HEK293 (cell line): ENCODE results near the gene SCGB3A1.

ENCODE experiments used
- CTCF ChIA-PET: fragments of 350-600 bp; formaldehyde crosslinking; extraction: SDS; loops from one replicate; lab custom pipeline; 2021; ENCODE audit warnings: antibody characterized with exemption; lab: Yijun Ruan, JAX
- POLR2A ChIA-PET: fragments of 300-600 bp; formaldehyde crosslinking; extraction: SDS; loops from one replicate; lab custom pipeline; 2020; ENCODE audit warnings: antibody characterized with exemption, inconsistent platforms; lab: Yijun Ruan, JAX
- H3K27ac ChIP-seq: fragments of 200-500 bp; sonication (Bioruptor generic); 2 replicates; pipeline ENCODE4 v1.5.1; 2014; ENCODE audit warnings: low read depth, low read length, control low read depth, inconsistent platforms; ENCODE audit errors: extremely low read depth
- H3K36me3 ChIP-seq, 2 experiments: fragments of 200-500 bp in 1 of 2; sonication (Bioruptor generic) in 1 of 2; 1 replicate in 1 of 2; 2 replicates in 1 of 2; pipeline ENCODE4 v1.5.1; 2014 to 2017; ENCODE audit warnings: inconsistent platforms in 2 of 2, low read length in 2 of 2; ENCODE audit not compliant: control insufficient read depth in 2 of 2, insufficient read depth in 1 of 2
- H3K4me1 ChIP-seq: fragments of 200-500 bp; sonication (Bioruptor generic); 2 replicates; pipeline ENCODE4 v1.5.1; 2014; ENCODE audit warnings: mild to moderate bottlenecking, low read length, inconsistent platforms; ENCODE audit not compliant: control insufficient read depth, insufficient read depth
- H3K4me3 ChIP-seq: 2 replicates; pipeline ENCODE4 v1.5.1; 2011; ENCODE audit warnings: low read depth, mild to moderate bottlenecking, control low read depth, low read length, moderate library complexity
- H3K9me3 ChIP-seq: fragments of 200-500 bp; sonication (Bioruptor generic); 2 replicates; pipeline ENCODE4 v1.5.1; 2014; ENCODE audit warnings: low read depth, low read length, inconsistent platforms; ENCODE audit not compliant: control insufficient read depth, insufficient read depth
- EGR2 ChIP-seq: fragments of 450-650 bp; formaldehyde crosslinking; IDR thresholded peaks from 2 replicates; pipeline ENCODE4 v1.5.1; 2016; ENCODE audit warnings: low read depth, missing biosample characterization, missing genetic modification characterization
- FEZF1 ChIP-seq: fragments of 450-650 bp; formaldehyde crosslinking; IDR thresholded peaks from 2 replicates; pipeline ENCODE4 v1.5.1; 2016; ENCODE audit warnings: missing biosample characterization, missing genetic modification characterization
- GLI4 ChIP-seq: fragments of 450-650 bp; formaldehyde crosslinking; IDR thresholded peaks from 2 replicates; pipeline ENCODE4 v1.5.1; 2016; ENCODE audit warnings: missing biosample characterization, missing genetic modification characterization
- GLIS1 ChIP-seq: fragments of 450-650 bp; formaldehyde crosslinking; IDR thresholded peaks from 2 replicates; pipeline ENCODE4 v1.5.1; 2016; ENCODE audit warnings: missing biosample characterization, missing genetic modification characterization
- IKZF3 ChIP-seq: fragments of 450-650 bp; IDR thresholded peaks from 2 replicates; pipeline ENCODE4 v1.5.0; 2018; ENCODE audit warnings: missing biosample characterization, mild to moderate bottlenecking, missing genetic modification characterization, moderate library complexity
- KLF10 ChIP-seq: fragments of 450-650 bp; IDR thresholded peaks from 2 replicates; pipeline ENCODE4 v1.5.1; 2018; ENCODE audit warnings: missing biosample characterization, mild to moderate bottlenecking, missing genetic modification characterization
- MEIS1 ChIP-seq: sonication (generic); formaldehyde crosslinking; IDR thresholded peaks from 2 replicates; pipeline ENCODE4 v1.8.1; 2022; ENCODE audit warnings: missing genetic modification reagents, mild to moderate bottlenecking, borderline replicate concordance
- OSR2 ChIP-seq: fragments of 450-650 bp; formaldehyde crosslinking; IDR thresholded peaks from 2 replicates; pipeline ENCODE4 v1.5.1; 2016; ENCODE audit warnings: missing biosample characterization, missing genetic modification characterization
- ZBTB21 ChIP-seq: fragments of 450-650 bp; formaldehyde crosslinking; IDR thresholded peaks from 2 replicates; pipeline ENCODE4 v1.5.1; 2017; ENCODE audit warnings: missing biosample characterization, missing genetic modification characterization
- ZBTB48 ChIP-seq: fragments of 450-650 bp; formaldehyde crosslinking; IDR thresholded peaks from 2 replicates; pipeline ENCODE4 v1.5.1; 2016; ENCODE audit warnings: missing biosample characterization, missing genetic modification characterization
- ZIC2 ChIP-seq: fragments of 450-650 bp; formaldehyde crosslinking; IDR thresholded peaks from 2 replicates; pipeline ENCODE4 v1.5.1; 2016; ENCODE audit warnings: missing biosample characterization, missing genetic modification characterization
- ZNF138 ChIP-seq: fragments of 450-650 bp; formaldehyde crosslinking; IDR thresholded peaks from 2 replicates; pipeline ENCODE4 v1.5.1; 2016; ENCODE audit warnings: missing biosample characterization, missing genetic modification characterization, borderline replicate concordance
- ZNF19 ChIP-seq: fragments of 450-650 bp; formaldehyde crosslinking; IDR thresholded peaks from 2 replicates; pipeline ENCODE4; 2016; ENCODE audit warnings: missing biosample characterization, missing genetic modification characterization, low read depth
- ZNF266 ChIP-seq: fragments of 450-650 bp; formaldehyde crosslinking; IDR thresholded peaks from 2 replicates; pipeline ENCODE4 v1.5.1; 2016; ENCODE audit warnings: missing biosample characterization, missing genetic modification characterization, low read depth
- ZNF311 ChIP-seq: fragments of 450-650 bp; formaldehyde crosslinking; IDR thresholded peaks from 2 replicates; pipeline ENCODE4 v1.5.1; 2017; ENCODE audit warnings: missing biosample characterization, missing genetic modification characterization, borderline replicate concordance
- ZNF394 ChIP-seq: fragments of 450-650 bp; formaldehyde crosslinking; IDR thresholded peaks from 2 replicates; pipeline ENCODE4 v1.5.1; 2016; ENCODE audit warnings: missing biosample characterization, missing genetic modification characterization, mild to moderate bottlenecking, moderate library complexity, borderline replicate concordance
- ZNF416 ChIP-seq: fragments of 450-650 bp; formaldehyde crosslinking; IDR thresholded peaks from 2 replicates; pipeline ENCODE4 v1.5.1; 2016; ENCODE audit warnings: missing biosample characterization, missing genetic modification characterization
- ZNF621 ChIP-seq: fragments of 450-650 bp; formaldehyde crosslinking; IDR thresholded peaks from 2 replicates; pipeline ENCODE4 v1.5.1; 2017; ENCODE audit warnings: missing biosample characterization, missing genetic modification characterization
- ZNF624 ChIP-seq: fragments of 450-650 bp; formaldehyde crosslinking; IDR thresholded peaks from 2 replicates; pipeline ENCODE4 v1.5.1; 2017; ENCODE audit warnings: missing biosample characterization, missing genetic modification characterization
- ZNF701 ChIP-seq: fragments of 450-650 bp; formaldehyde crosslinking; IDR thresholded peaks from 2 replicates; pipeline ENCODE4 v1.5.1; 2016; ENCODE audit warnings: missing biosample characterization, missing genetic modification characterization
- ZNF837 ChIP-seq: fragments of 450-650 bp; formaldehyde crosslinking; IDR thresholded peaks from 2 replicates; pipeline ENCODE4 v1.5.1; 2016; ENCODE audit warnings: missing biosample characterization, missing genetic modification characterization
- TF ChIP-seq, protein P1 (sequence below): fragments of 450-650 bp; formaldehyde crosslinking; IDR thresholded peaks from 2 replicates; pipeline ENCODE4 v1.5.1; 2016; ENCODE audit warnings: missing biosample characterization, missing genetic modification characterization, borderline replicate concordance
- TF ChIP-seq, protein P2 (sequence below): fragments of 450-650 bp; formaldehyde crosslinking; IDR thresholded peaks from 2 replicates; pipeline ENCODE4 v1.5.1; 2016; ENCODE audit warnings: missing biosample characterization, missing genetic modification characterization
- TF ChIP-seq, protein P3 (sequence below): fragments of 450-650 bp; formaldehyde crosslinking; IDR thresholded peaks from 2 replicates; pipeline ENCODE4 v1.5.1; 2017; ENCODE audit warnings: missing biosample characterization, missing genetic modification characterization
- TF ChIP-seq, protein P4 (sequence below): fragments of 450-650 bp; formaldehyde crosslinking; IDR thresholded peaks from 2 replicates; pipeline ENCODE4 v1.5.1; 2017; ENCODE audit warnings: missing biosample characterization, mild to moderate bottlenecking, missing genetic modification characterization, moderate library complexity
- TF ChIP-seq, protein P5 (sequence below): fragments of 450-650 bp; formaldehyde crosslinking; IDR thresholded peaks from 2 replicates; pipeline ENCODE4 v1.5.1; 2016; ENCODE audit warnings: missing biosample characterization, missing genetic modification characterization

The SCGB3A1 gene

DNA sequence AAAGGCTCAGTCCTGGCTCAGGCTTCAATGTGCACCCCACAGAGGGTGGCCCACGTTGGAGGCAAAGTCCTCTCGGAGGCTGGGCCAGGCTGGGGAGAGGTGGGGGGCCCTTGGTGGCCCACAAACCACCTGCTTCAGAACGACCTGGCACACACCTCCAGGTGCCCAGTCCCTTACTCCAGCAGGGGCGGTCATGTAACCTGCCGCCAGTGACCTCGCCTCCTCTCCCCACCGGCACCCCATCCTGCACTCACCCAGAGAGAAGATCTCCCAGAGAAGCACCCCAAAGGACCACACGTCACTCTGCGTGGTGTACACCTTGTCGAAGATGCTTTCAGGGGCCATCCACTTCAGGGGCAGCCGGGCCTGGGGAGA lies 22.5 kb upstream of the SCGB3A1 start (continued):
- TF ChIP-seq ZNF621 (tag by site-specific recombination): no peak
- no peak for TF ChIP-seq GLI4 (tag by site-specific recombination)
- TF ChIP-seq EGR2 (tag by site-specific recombination): no peak
- TF ChIP-seq OSR2 (tag by site-specific recombination): no peak
- TF ChIP-seq FEZF1 (tag by site-specific recombination): no peak

DNA sequence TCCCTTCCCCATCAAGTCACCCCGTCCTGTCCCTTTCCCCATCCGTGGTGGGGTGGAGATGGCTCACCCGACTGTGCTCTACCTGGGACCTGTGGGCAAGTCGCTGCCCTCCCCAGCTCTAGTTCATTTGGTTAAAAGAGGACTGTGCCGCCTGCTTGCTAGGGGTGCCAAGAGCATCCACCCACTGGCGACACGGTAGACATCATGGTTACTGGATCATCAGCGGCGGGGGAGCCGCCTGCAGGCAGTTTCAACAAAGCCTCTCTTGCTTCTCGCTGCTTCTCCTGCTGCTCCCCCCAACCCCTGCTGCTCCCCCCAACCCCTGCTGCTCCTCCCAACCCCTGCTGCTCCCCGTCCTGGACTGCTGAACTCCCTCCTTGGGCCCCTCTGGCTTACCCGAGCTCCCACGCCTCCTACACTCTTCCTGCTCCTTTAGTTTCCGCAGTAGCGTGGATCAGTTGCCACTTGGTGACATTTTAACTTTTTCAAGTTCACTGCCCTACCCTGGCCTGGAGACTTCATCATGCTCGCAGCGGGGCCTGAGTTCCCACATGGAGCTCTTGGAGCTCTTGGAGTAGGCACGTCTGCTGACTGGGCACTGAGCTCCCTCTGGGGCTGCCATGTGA lies 22.0 kb upstream of the SCGB3A1 start:
- Histone ChIP-seq H3K27ac (no peak overlapping the region), H3K4me3 (no peak overlapping the region), H3K4me1 (no peaks in the 10 kb centered on the region), H3K36me3 (peaks cover 0 to 35% of the 10 kb centered on the region in 2 experiments; a peak in 1 of 3 replicates), H3K9me3 (no peaks in the 10 kb centered on the region)
- ChIA-PET CTCF (no interaction called here), POLR2A (no interaction called here)
- no peak for TF ChIP-seq ZBTB21 (tag by site-specific recombination)
- TF ChIP-seq, protein P1, sequence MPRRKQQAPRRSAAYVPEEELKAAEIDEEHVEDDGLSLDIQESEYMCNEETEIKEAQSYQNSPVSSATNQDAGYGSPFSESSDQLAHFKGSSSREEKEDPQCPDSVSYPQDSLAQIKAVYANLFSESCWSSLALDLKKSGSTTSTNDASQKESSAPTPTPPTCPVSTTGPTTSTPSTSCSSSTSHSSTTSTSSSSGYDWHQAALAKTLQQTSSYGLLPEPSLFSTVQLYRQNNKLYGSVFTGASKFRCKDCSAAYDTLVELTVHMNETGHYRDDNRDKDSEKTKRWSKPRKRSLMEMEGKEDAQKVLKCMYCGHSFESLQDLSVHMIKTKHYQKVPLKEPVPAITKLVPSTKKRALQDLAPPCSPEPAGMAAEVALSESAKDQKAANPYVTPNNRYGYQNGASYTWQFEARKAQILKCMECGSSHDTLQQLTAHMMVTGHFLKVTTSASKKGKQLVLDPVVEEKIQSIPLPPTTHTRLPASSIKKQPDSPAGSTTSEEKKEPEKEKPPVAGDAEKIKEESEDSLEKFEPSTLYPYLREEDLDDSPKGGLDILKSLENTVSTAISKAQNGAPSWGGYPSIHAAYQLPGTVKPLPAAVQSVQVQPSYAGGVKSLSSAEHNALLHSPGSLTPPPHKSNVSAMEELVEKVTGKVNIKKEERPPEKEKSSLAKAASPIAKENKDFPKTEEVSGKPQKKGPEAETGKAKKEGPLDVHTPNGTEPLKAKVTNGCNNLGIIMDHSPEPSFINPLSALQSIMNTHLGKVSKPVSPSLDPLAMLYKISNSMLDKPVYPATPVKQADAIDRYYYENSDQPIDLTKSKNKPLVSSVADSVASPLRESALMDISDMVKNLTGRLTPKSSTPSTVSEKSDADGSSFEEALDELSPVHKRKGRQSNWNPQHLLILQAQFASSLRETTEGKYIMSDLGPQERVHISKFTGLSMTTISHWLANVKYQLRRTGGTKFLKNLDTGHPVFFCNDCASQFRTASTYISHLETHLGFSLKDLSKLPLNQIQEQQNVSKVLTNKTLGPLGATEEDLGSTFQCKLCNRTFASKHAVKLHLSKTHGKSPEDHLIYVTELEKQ (tag by site-specific recombination): no peak
- TF ChIP-seq, protein P2, sequence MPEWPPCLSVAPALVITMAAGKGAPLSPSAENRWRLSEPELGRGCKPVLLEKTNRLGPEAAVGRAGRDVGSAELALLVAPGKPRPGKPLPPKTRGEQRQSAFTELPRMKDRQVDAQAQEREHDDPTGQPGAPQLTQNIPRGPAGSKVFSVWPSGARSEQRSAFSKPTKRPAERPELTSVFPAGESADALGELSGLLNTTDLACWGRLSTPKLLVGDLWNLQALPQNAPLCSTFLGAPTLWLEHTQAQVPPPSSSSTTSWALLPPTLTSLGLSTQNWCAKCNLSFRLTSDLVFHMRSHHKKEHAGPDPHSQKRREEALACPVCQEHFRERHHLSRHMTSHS (tag by site-specific recombination): no peak
- no peak for TF ChIP-seq ZNF624 (tag by site-specific recombination)
- TF ChIP-seq KLF10 (tag by site-specific recombination): no peak
- 0 out of 2 replicates have a peak, but pooled peaks have one; percentile 40 for TF ChIP-seq ZIC2 (tag by site-specific recombination)
- no peak for TF ChIP-seq ZNF311
- TF ChIP-seq, protein P3, sequence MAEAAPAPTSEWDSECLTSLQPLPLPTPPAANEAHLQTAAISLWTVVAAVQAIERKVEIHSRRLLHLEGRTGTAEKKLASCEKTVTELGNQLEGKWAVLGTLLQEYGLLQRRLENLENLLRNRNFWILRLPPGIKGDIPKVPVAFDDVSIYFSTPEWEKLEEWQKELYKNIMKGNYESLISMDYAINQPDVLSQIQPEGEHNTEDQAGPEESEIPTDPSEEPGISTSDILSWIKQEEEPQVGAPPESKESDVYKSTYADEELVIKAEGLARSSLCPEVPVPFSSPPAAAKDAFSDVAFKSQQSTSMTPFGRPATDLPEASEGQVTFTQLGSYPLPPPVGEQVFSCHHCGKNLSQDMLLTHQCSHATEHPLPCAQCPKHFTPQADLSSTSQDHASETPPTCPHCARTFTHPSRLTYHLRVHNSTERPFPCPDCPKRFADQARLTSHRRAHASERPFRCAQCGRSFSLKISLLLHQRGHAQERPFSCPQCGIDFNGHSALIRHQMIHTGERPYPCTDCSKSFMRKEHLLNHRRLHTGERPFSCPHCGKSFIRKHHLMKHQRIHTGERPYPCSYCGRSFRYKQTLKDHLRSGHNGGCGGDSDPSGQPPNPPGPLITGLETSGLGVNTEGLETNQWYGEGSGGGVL (tag by site-specific recombination): no peak
- TF ChIP-seq ZNF394 (tag by site-specific recombination): peak; percentile 41; the same call in 1 of the 2 replicates

DNA sequence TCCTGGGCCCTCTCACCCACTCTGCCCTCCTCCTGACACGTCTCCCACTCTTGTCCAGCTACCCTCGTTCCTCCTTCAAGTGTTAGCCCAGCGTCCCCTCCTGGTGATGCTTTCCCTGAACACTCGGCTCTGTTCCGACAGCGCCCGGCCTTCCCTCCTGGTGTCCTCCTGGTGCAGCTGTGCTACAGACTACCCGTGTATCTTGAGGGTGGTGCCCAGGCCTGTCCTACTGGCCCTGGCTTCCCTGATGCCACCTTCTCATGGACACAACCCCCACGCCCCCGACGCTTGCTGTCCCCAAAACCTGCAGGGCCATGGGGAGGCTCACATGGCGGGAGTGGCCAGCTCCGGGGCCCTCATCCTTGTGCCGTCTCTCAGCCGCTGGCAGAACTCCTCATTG lies 21.4 kb upstream of the SCGB3A1 start:
- CTCF ChIA-PET: no interaction called here
- POLR2A ChIA-PET: no interaction called here
- Histone ChIP-seq H3K9me3 (no peaks in the 10 kb centered on the region), H3K27ac (no peak overlapping the region), H3K4me1 (no peaks in the 10 kb centered on the region), H3K36me3 (peaks cover 0 to 35% of the 10 kb centered on the region in 2 experiments; a peak in 1 of 3 replicates), H3K4me3 (no peak overlapping the region)
- TF ChIP-seq, protein P4, sequence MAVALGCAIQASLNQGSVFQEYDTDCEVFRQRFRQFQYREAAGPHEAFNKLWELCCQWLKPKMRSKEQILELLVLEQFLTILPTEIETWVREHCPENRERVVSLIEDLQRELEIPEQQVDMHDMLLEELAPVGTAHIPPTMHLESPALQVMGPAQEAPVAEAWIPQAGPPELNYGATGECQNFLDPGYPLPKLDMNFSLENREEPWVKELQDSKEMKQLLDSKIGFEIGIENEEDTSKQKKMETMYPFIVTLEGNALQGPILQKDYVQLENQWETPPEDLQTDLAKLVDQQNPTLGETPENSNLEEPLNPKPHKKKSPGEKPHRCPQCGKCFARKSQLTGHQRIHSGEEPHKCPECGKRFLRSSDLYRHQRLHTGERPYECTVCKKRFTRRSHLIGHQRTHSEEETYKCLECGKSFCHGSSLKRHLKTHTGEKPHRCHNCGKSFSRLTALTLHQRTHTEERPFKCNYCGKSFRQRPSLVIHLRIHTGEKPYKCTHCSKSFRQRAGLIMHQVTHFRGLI (tag by site-specific recombination): no peak
- TF ChIP-seq ZNF266: no peak
- no peak for TF ChIP-seq ZNF19
- no peak for TF ChIP-seq GLIS1 (tag by site-specific recombination)
- TF ChIP-seq ZNF837 (tag by site-specific recombination): no peak
- TF ChIP-seq, protein P5, sequence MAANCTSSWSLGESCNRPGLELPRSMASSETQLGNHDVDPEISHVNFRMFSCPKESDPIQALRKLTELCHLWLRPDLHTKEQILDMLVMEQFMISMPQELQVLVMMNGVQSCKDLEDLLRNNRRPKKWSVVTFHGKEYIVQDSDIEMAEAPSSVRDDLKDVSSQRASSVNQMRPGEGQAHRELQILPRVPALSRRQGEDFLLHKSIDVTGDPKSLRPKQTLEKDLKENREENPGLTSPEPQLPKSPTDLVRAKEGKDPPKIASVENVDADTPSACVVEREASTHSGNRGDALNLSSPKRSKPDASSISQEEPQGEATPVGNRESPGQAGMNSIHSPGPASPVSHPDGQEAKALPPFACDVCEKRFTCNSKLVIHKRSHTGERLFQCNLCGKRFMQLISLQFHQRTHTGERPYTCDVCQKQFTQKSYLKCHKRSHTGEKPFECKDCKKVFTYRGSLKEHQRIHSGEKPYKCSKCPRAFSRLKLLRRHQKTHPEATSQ (tag by site-specific recombination): no peak
- no peak for TF ChIP-seq ZNF416 (tag by site-specific recombination)
- TF ChIP-seq IKZF3 (tag by site-specific recombination): no peak
- TF ChIP-seq ZNF701: no peak
- no peak for TF ChIP-seq MEIS1 (CRISPR knock-in tag)
- TF ChIP-seq ZNF138 (tag by site-specific recombination): no peak
- no peak for TF ChIP-seq ZBTB48 (tag by site-specific recombination)
